ENCODE measurements around the gene PFKL.

DNA sequence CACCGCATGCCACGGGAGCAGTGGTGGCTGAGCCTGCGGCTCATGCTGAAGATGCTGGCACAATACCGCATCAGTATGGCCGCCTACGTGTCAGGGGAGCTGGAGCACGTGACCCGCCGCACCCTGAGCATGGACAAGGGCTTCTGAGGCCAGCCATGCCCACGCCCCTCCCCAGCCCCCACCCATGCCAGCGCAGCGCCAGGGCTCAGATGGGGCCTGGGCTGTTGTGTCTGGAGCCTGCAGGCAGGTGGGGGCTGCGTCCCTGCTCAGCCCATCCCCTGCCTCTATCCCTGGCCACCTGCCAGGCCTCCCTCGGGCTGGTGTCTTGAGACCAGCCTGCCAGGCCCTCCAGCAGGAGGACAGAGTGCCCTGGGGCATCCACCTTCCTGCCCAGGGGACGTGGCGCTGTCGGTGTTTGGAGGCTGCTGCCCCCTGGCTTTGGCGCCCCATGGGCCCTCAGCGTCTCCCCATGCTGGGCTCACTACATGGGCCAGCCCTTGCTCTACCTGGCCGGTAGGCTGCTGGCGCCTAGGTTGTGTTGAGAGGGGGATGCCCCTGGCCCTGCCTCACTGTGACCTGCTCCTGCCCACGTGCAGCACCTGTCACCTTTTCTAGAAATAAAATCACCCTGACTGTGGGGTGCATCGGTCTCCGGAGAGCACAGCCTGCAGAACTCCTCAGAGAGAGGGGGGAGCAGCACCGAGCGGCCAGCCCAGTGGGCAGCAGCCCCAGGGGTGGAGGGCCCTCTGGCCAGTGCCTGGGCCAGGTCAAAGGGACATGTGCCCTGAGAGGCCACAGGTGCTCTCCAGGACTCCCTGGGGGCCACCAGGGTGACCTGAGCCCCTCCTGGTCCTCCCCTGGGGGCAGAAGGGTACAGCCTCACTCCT lies 27.1 kb downstream of the PFKL start:
- TF ChIP-seq TAF1 (IDR thresholded peaks at IDR 0.05; ENCODE audit: borderline replicate concordance, insufficient read depth, low read length), result no peak
- no peak for TF ChIP-seq POLR2AphosphoS5 (IDR thresholded peaks at IDR 0.05; ENCODE audit: low read depth, low read length)
- TF ChIP-seq SIN3A (IDR thresholded peaks at IDR 0.05; ENCODE audit: borderline replicate concordance, insufficient read depth, low read length), result no peak
- TF ChIP-seq, protein P1, sequence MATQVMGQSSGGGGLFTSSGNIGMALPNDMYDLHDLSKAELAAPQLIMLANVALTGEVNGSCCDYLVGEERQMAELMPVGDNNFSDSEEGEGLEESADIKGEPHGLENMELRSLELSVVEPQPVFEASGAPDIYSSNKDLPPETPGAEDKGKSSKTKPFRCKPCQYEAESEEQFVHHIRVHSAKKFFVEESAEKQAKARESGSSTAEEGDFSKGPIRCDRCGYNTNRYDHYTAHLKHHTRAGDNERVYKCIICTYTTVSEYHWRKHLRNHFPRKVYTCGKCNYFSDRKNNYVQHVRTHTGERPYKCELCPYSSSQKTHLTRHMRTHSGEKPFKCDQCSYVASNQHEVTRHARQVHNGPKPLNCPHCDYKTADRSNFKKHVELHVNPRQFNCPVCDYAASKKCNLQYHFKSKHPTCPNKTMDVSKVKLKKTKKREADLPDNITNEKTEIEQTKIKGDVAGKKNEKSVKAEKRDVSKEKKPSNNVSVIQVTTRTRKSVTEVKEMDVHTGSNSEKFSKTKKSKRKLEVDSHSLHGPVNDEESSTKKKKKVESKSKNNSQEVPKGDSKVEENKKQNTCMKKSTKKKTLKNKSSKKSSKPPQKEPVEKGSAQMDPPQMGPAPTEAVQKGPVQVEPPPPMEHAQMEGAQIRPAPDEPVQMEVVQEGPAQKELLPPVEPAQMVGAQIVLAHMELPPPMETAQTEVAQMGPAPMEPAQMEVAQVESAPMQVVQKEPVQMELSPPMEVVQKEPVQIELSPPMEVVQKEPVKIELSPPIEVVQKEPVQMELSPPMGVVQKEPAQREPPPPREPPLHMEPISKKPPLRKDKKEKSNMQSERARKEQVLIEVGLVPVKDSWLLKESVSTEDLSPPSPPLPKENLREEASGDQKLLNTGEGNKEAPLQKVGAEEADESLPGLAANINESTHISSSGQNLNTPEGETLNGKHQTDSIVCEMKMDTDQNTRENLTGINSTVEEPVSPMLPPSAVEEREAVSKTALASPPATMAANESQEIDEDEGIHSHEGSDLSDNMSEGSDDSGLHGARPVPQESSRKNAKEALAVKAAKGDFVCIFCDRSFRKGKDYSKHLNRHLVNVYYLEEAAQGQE (IDR thresholded peaks at IDR 0.05; ENCODE audit: insufficient read depth in 1 of 2, low read depth in 2 of 2, low read length in 2 of 2), result no peak
